ENCODE measurements around the gene FOXR1.
"Not testable (repeated sequence)": the region's sequence is repeated elsewhere in the genome, so short reads cannot be mapped to it uniquely, and the experiment has no call there.

Gene FOXR1

DNA sequence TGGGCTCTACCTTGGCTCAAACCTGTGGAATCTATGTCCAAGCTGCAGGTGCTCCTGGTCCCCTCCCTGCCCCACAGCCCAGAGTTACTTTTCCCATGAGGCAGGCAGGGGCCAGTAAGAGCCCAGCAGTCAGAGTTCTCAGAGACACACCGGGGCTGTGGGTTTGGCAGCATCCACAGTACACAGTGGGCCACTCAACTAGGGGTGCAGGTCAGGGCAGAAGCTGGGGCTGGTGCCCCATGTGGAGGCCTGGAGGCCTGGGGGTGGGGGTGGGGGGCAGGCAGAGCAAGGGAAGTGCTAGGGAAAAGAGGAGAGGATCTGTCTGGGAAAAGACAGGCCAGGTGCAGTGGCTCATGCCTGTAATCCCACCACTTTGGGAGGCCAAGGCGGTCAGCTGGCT is 13.0 kb upstream of the FOXR1 start:
- H3K4me3 ChIP-seq (ENCODE audit: low read depth, low read length): no peak overlapping the region
- TF ChIP-seq, protein P1, sequence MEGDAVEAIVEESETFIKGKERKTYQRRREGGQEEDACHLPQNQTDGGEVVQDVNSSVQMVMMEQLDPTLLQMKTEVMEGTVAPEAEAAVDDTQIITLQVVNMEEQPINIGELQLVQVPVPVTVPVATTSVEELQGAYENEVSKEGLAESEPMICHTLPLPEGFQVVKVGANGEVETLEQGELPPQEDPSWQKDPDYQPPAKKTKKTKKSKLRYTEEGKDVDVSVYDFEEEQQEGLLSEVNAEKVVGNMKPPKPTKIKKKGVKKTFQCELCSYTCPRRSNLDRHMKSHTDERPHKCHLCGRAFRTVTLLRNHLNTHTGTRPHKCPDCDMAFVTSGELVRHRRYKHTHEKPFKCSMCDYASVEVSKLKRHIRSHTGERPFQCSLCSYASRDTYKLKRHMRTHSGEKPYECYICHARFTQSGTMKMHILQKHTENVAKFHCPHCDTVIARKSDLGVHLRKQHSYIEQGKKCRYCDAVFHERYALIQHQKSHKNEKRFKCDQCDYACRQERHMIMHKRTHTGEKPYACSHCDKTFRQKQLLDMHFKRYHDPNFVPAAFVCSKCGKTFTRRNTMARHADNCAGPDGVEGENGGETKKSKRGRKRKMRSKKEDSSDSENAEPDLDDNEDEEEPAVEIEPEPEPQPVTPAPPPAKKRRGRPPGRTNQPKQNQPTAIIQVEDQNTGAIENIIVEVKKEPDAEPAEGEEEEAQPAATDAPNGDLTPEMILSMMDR (IDR thresholded peaks at IDR 0.05; ENCODE audit: low read depth, low read length): no peak

DNA sequence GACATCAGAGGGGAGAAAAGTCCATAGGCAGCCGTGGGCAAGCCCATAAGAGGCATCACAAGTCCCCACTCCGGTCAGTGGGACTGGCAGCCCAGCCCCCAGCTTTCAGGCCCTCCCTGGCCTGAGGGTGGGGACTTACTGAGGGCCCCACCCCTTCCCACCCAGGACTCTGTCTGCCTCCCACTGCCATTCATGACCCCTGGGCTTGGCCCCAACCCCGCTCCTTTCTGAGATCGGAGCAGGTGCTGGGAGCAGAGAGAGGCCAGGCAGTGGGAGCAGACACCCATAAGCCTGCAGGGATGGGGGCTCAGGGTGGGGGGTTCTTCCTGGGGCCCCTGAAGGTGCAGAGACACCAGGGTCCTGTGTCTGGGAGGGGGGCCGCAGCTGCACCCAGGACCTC is 10.4 kb upstream of the FOXR1 start:
- TF ChIP-seq, protein P1 (IDR thresholded peaks at IDR 0.05; ENCODE audit: low read depth, low read length): no peak
- H3K4me3 ChIP-seq (ENCODE audit: low read depth, low read length): no peak overlapping the region

- TF ChIP-seq, protein P1 (IDR thresholded peaks at IDR 0.05; ENCODE audit: low read depth, low read length): no peak
- no peak overlapping the region for H3K4me3 ChIP-seq (ENCODE audit: low read depth, low read length)
These were observed 10.0 kb upstream of the FOXR1 start for GRCh38 chr11:118961591-118961990.

DNA sequence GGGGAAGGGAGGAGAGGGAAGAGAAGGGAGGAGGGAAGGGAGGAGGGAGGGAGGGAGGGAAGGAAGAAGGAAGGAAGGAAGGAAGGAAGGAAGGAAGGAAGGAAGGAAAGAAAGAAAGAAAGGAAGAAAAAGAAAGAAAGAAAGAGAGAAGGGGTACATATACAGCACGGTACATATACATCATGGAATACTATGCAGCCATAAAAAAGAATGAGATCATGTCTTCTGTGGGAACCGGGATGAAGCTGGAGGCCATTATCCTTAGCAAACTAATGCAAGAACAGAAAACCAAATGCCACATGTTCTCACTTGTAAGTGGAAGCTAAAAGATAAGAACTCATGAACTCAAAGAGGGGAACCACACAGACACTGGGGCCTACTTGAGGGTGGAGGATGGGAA is 2.1 kb upstream of the FOXR1 start:
- H3K4me3 ChIP-seq (ENCODE audit: low read depth, low read length): not testable (repeated sequence)

GRCh38 chr11:118973985-118974384 is 2.4 kb downstream of the FOXR1 start:
- TF ChIP-seq, protein P1 (IDR thresholded peaks at IDR 0.05; ENCODE audit: low read depth, low read length): no peak
- no peak overlapping the region for H3K4me3 ChIP-seq (ENCODE audit: low read depth, low read length)

DNA sequence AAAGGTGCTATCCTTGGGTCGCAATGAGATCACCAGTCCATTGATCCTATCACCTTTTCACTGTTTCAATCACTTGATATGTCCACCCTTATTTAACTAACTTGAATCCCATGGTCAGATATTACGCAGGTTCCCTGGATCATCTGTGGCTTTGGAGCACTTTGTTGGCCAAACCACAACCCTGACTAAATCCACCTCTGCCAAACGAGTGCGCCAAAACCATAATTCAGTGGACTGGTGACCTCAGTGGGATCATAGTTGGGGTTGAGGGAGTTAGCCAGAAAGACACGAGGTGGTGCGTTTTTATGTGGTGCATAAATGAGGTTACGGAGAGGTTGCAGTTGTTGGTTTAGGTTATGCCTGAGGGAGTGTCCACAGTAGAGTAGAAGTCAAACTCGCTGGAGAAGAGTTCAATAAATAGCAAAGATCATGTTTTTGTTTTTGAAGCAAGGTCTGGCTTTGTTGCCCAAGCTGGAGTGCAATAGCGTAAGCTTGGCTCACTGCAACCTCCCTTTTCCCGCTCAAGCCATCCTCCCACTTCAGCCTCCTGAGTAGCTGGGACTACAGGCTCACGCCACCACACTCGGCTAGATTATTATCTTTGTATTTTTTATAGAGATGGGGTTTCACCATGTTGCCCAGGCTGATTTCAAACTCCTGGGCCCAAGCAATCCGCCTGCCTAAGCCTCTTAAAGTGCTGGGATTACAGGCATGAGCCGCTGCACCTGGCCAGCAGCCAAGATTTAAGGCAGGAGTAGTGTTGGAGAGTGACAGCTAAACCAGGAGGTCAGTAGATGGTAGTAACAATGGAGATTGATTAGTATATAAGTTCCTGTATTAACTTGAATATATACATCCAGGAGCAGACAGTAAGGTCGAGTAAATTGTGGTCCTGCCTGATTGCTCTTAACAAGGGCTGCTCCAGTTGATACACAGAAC is 4.5 kb downstream of the FOXR1 start:
- H3K4me3 ChIP-seq (ENCODE audit: low read depth, low read length): no peak overlapping the region
- TF ChIP-seq, protein P1 (IDR thresholded peaks at IDR 0.05; ENCODE audit: low read depth, low read length): no peak

DNA sequence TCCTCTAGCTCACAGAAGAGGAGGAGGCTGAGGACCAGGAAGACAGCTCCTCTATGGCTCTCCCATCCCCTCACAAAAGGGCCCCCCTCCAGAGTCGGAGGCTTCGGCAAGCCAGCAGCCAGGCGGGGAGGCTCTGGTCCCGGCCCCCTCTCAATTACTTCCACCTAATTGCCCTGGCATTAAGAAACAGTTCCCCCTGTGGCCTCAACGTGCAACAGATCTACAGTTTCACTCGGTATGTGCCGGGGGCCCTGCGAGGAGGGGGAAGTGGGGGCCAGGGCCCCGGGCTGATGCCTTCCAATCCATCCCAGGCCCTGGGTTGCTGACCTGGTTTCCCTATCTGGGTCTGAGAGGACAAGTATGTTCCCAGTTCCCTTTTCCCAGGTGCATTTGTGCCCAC is 7.9 kb downstream of the FOXR1 start:
- TF ChIP-seq, protein P1 (IDR thresholded peaks at IDR 0.05; ENCODE audit: low read depth, low read length): no peak
- H3K4me3 ChIP-seq (ENCODE audit: low read depth, low read length): no peak overlapping the region
